A549 (cell line): ENCODE results near the gene SLC39A11.

Experiments used
- CEBPB ChIP-seq, 2 experiments: fragments of >200 bp in 1 of 2; sonication (Bioruptor Twin) in 1 of 2; formaldehyde crosslinking in 1 of 2; IDR thresholded peaks; 2 replicates each; pipeline ENCODE4 v1.6.1; 2012 to 2016
- CHD2 ChIP-seq: fragments of 150-350 bp; IDR thresholded peaks from 2 replicates; pipeline ENCODE4 v1.6.1; 2014; ENCODE audit warnings: low read length; ENCODE audit not compliant: partially characterized antibody
- EP300 ChIP-seq, 2 experiments: fragments of >200 bp; sonication (Bioruptor Twin); formaldehyde crosslinking; IDR thresholded peaks; 2 replicates in 1 of 2; 3 replicates in 1 of 2; pipeline ENCODE4 v1.6.1; 2016 to 2017
- HDAC2 ChIP-seq: fragments of 200-600 bp; sonication (generic); IDR thresholded peaks from 2 replicates; pipeline ENCODE4 v1.6.1; 2016
- JUN ChIP-seq, 2 experiments: fragments of >200 bp; sonication (Bioruptor Twin); formaldehyde crosslinking; IDR thresholded peaks; 2 replicates in 1 of 2; 3 replicates in 1 of 2; pipeline ENCODE4 v1.6.1; 2016 to 2017
- KDM1A ChIP-seq: fragments of 200-600 bp; sonication (generic); IDR thresholded peaks from 2 replicates; pipeline ENCODE4 v1.6.1; 2016; ENCODE audit warnings: low read depth, mild to moderate bottlenecking
- MAFK ChIP-seq: fragments of 450-650 bp; IDR thresholded peaks from 2 replicates; pipeline ENCODE4 v1.6.1; 2014; ENCODE audit not compliant: partially characterized antibody
- MAZ ChIP-seq: fragments of 150-350 bp; IDR thresholded peaks from 2 replicates; pipeline ENCODE4 v1.6.1; 2014; ENCODE audit warnings: antibody characterized with exemption, low read depth, low read length, borderline replicate concordance
- POLR2A ChIP-seq: IDR thresholded peaks from 2 replicates; pipeline ENCODE4 v1.6.1; 2012; ENCODE audit warnings: mild to moderate bottlenecking, low read length
- RAD21 ChIP-seq, 2 experiments: fragments of >200 bp in 1 of 2; sonication (Bioruptor Twin) in 1 of 2; formaldehyde crosslinking in 1 of 2; IDR thresholded peaks in 1 of 2; conservative IDR thresholded peaks in 1 of 2; 2 replicates in 1 of 2; 3 replicates in 1 of 2; pipeline ENCODE4 v1.6.1; 2012 to 2018; ENCODE audit warnings: inconsistent platforms in 1 of 2
- RFX5 ChIP-seq: fragments of 450-650 bp; IDR thresholded peaks from 2 replicates; pipeline ENCODE4 v1.7.1; 2014; ENCODE audit warnings: antibody characterized with exemption, mild to moderate bottlenecking, moderate library complexity
- SMC3 ChIP-seq: fragments of >200 bp; sonication (Bioruptor Twin); formaldehyde crosslinking; IDR thresholded peaks from 3 replicates; pipeline ENCODE4 v1.6.1; 2018; ENCODE audit warnings: inconsistent platforms
- TF ChIP-seq, protein P1 (sequence below): fragments of >200 bp; sonication (Bioruptor Twin); formaldehyde crosslinking; IDR thresholded peaks from 3 replicates; pipeline ENCODE4 v1.5.1; 2016
- TF ChIP-seq, protein P2 (sequence below): IDR thresholded peaks from 2 replicates; pipeline ENCODE4 v1.6.1; 2012

DNA sequence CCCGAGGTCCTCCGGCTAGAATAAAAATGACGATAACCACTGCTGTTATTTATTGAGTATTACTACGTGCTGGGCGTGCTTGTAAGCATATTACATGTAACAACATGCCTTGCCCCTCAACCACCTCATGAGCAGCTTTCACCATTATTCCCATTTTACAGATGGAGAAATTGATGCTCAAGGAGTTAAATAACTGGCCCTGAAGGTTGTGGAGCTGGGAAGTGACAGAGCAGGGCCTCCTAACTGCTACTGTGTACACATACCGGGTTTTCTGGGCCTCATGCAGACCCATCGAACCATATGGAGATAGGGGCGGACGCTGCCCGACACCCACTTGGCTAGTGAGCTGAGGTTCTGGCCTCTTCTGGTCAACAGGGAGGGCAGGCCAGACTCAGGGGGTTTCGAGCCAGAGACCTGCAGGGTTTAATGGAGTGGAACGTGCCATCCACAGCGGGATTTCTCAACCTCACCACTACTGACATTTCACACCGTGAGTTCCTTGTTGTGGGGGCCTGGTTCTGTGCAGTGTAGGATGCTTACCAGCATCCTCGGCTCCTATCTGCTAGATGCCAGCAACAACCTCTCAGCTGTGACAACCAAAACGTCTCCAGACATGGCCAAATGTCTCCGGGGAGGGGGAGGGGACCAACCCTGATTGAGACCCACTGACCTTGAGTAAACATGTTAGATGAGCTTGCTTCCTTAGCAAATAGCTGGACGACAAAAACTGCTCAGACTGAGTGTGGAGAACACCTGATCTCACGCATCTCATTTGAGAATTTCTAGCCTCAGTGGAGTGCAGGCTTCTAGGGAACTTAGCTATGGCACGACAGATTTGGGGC is 432.0 kb downstream of the SLC39A11 start:
- TF ChIP-seq, protein P1, sequence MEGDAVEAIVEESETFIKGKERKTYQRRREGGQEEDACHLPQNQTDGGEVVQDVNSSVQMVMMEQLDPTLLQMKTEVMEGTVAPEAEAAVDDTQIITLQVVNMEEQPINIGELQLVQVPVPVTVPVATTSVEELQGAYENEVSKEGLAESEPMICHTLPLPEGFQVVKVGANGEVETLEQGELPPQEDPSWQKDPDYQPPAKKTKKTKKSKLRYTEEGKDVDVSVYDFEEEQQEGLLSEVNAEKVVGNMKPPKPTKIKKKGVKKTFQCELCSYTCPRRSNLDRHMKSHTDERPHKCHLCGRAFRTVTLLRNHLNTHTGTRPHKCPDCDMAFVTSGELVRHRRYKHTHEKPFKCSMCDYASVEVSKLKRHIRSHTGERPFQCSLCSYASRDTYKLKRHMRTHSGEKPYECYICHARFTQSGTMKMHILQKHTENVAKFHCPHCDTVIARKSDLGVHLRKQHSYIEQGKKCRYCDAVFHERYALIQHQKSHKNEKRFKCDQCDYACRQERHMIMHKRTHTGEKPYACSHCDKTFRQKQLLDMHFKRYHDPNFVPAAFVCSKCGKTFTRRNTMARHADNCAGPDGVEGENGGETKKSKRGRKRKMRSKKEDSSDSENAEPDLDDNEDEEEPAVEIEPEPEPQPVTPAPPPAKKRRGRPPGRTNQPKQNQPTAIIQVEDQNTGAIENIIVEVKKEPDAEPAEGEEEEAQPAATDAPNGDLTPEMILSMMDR = no peak
- TF ChIP-seq POLR2A (no peak), MAZ (no peak), CEBPB (IDR thresholded peaks at IDR 0.05) (no peak), SMC3 (no peak), RAD21 (conservative IDR thresholded peaks at IDR 0.05 in 1 of 2, IDR thresholded peaks at IDR 0.05 in 1 of 2) (no peak), MAFK (no peak), JUN (IDR thresholded peaks at IDR 0.05) (no peak), HDAC2 (no peak), RFX5 (no peak), CHD2 (no peak), KDM1A (no peak), EP300 (IDR thresholded peaks at IDR 0.05) (no peak)
- TF ChIP-seq, protein P2, sequence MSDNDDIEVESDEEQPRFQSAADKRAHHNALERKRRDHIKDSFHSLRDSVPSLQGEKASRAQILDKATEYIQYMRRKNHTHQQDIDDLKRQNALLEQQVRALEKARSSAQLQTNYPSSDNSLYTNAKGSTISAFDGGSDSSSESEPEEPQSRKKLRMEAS = no peak
